ENCODE data around the gene ZNF774. TPM values are rescaled to one million over a fixed set of nuclear protein-coding genes. Genes with fewer than 3 reads are reported as not detected.

Gene ZNF774
- total and polyA plus RNA-seq, 2 of the 8 experiments (the other 6 are each of a cell fraction or from before 2014, with no cell fraction given) = 0.82 to 2.6 TPM

DNA sequence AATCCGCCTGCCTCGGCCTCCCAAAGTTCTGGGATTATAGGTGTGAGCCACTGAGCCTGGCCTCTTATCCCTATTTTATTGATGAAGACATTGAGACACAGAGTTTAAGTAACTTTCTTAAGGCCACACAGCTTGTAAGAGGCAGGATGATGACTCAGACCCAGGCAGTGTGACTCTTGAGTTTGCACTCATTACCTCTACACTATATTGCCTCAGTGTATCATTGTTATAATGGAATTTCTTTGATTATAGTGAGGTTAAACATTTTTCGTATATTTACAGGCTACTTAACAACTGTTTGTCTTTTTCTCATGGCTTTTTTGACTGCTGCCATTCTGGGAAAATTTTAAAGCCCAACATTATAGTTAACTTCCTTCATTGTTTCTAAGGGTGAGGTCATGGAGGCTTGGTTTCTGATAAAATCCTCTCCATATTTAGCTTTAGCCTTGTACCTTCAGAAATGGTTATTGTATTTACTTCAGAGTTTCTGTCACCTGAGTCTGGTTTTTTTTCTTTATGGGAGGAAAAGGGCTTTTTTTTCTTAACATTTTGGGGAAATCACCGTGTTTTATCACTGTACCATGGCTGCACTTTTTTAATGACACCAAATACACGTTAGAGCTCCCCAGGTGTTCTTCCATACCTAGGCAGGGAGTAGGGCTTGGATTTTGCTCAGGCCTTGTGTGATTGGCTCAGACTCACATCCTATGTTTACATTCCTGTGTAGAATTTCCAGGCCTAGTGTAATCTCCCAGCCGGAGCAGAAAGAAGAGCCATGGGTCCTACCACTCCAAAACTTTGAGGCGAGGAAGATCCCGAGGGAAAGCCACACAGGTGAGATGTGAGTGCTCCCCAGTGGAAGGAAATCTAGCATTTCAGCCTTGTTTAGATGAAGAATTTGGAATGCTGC, 6.3 kb downstream of the ZNF774 start:
- no peak overlapping the region for H4K91ac ChIP-seq (replicated peaks; ENCODE audit: insufficient read length, low read length)
- H3K4me3 ChIP-seq (ENCODE audit: extremely low read depth in 1 of 4, insufficient read depth in 2 of 4, low read depth in 3 of 4, low read length in 4 of 4) = no peak overlapping the region
- H4K5ac ChIP-seq (ENCODE audit: insufficient read length, low read depth, low read length) = no peak overlapping the region
- H2BK12ac ChIP-seq (ENCODE audit: low read depth, low read length) = no peak overlapping the region
- H3K79me2 ChIP-seq (ENCODE audit: control insufficient read depth in 1 of 2, insufficient read depth in 2 of 2, low read length in 2 of 2) = no peaks in the 10 kb centered on the region
- no peak overlapping the region for H2BK20ac ChIP-seq (ENCODE audit: low read length)
- no peak overlapping the region for H3K9ac ChIP-seq (replicated peaks in 1 of 4; ENCODE audit: extremely low read depth in 1 of 4, low read depth in 3 of 4, low read length in 3 of 4)
- ChIA-PET CTCF (ENCODE audit: partially characterized antibody) (interaction anchor here (0.5 to 9.0 kb wide), 4 partner anchors 31 to 123 kb away, joined by 3 to 89 read pairs (median 6); no protein-coding TSS in a partner anchor), POLR2A (ENCODE audit: partially characterized antibody) (no interaction called here)
- H3K27me3 ChIP-seq (replicated peaks in 1 of 4; ENCODE audit: control insufficient read depth in 3 of 4, extremely low read depth in 1 of 4, insufficient read depth in 3 of 4, low read length in 3 of 4) = 0 out of 7 replicates have a peak, but pooled peaks cover 0 to 3% (median 0%) of the 10 kb centered on the region in 4 experiments
- no peak overlapping the region for H3K4me2 ChIP-seq (ENCODE audit: insufficient read depth in 1 of 2, low read depth in 2 of 2, low read length in 2 of 2)
- H4K8ac ChIP-seq (ENCODE audit: extremely low read depth, insufficient read depth, low read length) = no peak overlapping the region
- no peaks in the 10 kb centered on the region for H3K79me1 ChIP-seq (ENCODE audit: low read depth, low read length)
- no peak overlapping the region for H2BK15ac ChIP-seq (ENCODE audit: low read length)
- H3K4ac ChIP-seq (replicated peaks; ENCODE audit: insufficient read length, low read depth, low read length) = no peak overlapping the region
- no peaks in the 10 kb centered on the region for H3K36me3 ChIP-seq (ENCODE audit: control insufficient read depth in 2 of 4, insufficient read depth in 4 of 4, low read length in 3 of 4)
- no peak overlapping the region for H2AFZ ChIP-seq (ENCODE audit: low read length)
- no peak overlapping the region for H2BK5ac ChIP-seq (ENCODE audit: low read depth, low read length)
- H2BK120ac ChIP-seq (replicated peaks; ENCODE audit: low read depth, low read length) = no peak overlapping the region
- no peak overlapping the region for H2AK5ac ChIP-seq (ENCODE audit: low read depth, low read length)
- FAIRE-seq = no peak
- no peak overlapping the region for H3K14ac ChIP-seq (ENCODE audit: insufficient read length)
- H3K23ac ChIP-seq (ENCODE audit: insufficient read length) = no peak overlapping the region
- no peak overlapping the region for H3K56ac ChIP-seq (replicated peaks; ENCODE audit: insufficient read length, low read depth, low read length)
- no peaks in the 10 kb centered on the region for H4K20me1 ChIP-seq (replicated peaks in 1 of 2; ENCODE audit: control insufficient read depth in 1 of 2, insufficient read depth in 2 of 2, low read length in 2 of 2)
- H3K18ac ChIP-seq (ENCODE audit: extremely low read depth, low read length) = no peak overlapping the region
- DNase-seq (ENCODE audit: low read depth in 1 of 2, low spot score in 2 of 2) = no peak
- no peaks in the 10 kb centered on the region for H3K23me2 ChIP-seq (ENCODE audit: low read depth, low read length)
- H3K4me1 ChIP-seq (replicated peaks in 1 of 4; ENCODE audit: control insufficient read depth in 3 of 4, insufficient read depth in 4 of 4, low read length in 3 of 4) = no peaks in the 10 kb centered on the region
- H3K27ac ChIP-seq (ENCODE audit: low read depth, low read length) = no peak overlapping the region
- 89% methylated on average over 8 of the region's 8 CpGs; no CpG with 5 or more reads in 1 of the 2 experiments for WGBS, 2 experiments (ENCODE audit: extremely low coverage in 1 of 2, insufficient coverage in 1 of 2, insufficient read length in 1 of 2, insufficient replicate concordance in 2 of 2, low coverage in 1 of 2, low lambda C conversion rate in 2 of 2, missing lambda C conversion rate in 1 of 2)
- no peaks in the 10 kb centered on the region for H3K9me3 ChIP-seq (ENCODE audit: insufficient read depth in 2 of 2, low read depth in 1 of 2, low read length in 1 of 2)
- TF ChIP-seq SP2 (IDR thresholded peaks at IDR 0.05; ENCODE audit: low read length) (no peak), HDAC2 (IDR thresholded peaks at IDR 0.05; ENCODE audit: borderline replicate concordance in 1 of 2, low read depth in 2 of 2, low read length in 2 of 2) (no peak), KDM4A (IDR thresholded peaks at IDR 0.05; ENCODE audit: low read depth, low read length, severe bottlenecking) (no peak), FOSL1 (IDR thresholded peaks at IDR 0.05; ENCODE audit: insufficient read depth, low read depth, low read length) (no peak), JUN (IDR thresholded peaks at IDR 0.05; ENCODE audit: low read depth, low read length) (no peak), CBX5 (IDR thresholded peaks at IDR 0.05; ENCODE audit: low read depth, low read length) (no peak), POLR2A (IDR thresholded peaks at IDR 0.05; ENCODE audit: control extremely low read depth in 1 of 2, low read depth in 2 of 2, low read length in 2 of 2) (no peak), TCF12 (IDR thresholded peaks at IDR 0.05; ENCODE audit: low read depth, low read length) (no peak), CTBP2 (IDR thresholded peaks at IDR 0.05; ENCODE audit: borderline replicate concordance, insufficient read depth, insufficient read length, low read length) (no peak), EGR1 (IDR thresholded peaks at IDR 0.05; ENCODE audit: borderline replicate concordance, low read depth, low read length) (no peak)
- TF ChIP-seq, protein P1, sequence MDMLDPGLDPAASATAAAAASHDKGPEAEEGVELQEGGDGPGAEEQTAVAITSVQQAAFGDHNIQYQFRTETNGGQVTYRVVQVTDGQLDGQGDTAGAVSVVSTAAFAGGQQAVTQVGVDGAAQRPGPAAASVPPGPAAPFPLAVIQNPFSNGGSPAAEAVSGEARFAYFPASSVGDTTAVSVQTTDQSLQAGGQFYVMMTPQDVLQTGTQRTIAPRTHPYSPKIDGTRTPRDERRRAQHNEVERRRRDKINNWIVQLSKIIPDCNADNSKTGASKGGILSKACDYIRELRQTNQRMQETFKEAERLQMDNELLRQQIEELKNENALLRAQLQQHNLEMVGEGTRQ (IDR thresholded peaks at IDR 0.05; ENCODE audit: low read length) = no peak

Data from H1 (cell line).